ENCODE data around the gene DMRT1.
"Not testable (repeated sequence)": the region's sequence is repeated elsewhere in the genome, so short reads cannot be mapped to it uniquely, and the experiment has no call there.

DMRT1 gene

DNA sequence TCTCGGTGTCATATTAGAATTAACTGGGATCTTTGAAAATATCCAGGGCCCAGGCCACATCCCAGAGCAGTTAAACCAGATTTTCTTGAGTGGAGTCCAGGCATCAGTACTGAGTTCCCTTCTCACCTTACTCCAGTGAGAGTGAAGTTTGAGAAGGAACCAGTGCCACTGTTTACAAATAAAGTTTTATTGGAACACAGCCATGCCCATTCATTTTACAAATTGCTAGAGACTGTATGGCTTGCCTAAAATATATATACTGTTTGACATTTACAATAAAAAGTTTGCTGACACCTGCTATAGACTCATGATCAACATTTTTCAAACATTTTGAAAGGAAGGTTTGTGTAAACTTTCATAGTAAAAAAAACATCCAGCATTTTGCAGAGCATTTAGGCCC is 71.3 kb downstream of the DMRT1 start:
- no peaks in the 10 kb centered on the region for H3K4me1 ChIP-seq
- H3K4me3 ChIP-seq: no peak overlapping the region
- no peak overlapping the region for H3K4me2 ChIP-seq
- no peak overlapping the region for H3K9ac ChIP-seq
- H3K27ac ChIP-seq: no peak overlapping the region
- no peaks in the 10 kb centered on the region for H4K20me1 ChIP-seq
- H3K27me3 ChIP-seq: no peaks in the 10 kb centered on the region
- TF ChIP-seq Cebpa-rat (IDR thresholded peaks at IDR 0.05): no peak
- no peaks in the 10 kb centered on the region for H3K9me3 ChIP-seq
- no peaks in the 10 kb centered on the region for H3K36me3 ChIP-seq

GRCh38 chr9:913526-913925 is 72.0 kb downstream of the DMRT1 start:
- not testable (repeated sequence) for H3K9ac ChIP-seq, H3K27me3 ChIP-seq, H3K36me3 ChIP-seq, H4K20me1 ChIP-seq, H3K4me2 ChIP-seq, H3K4me1 ChIP-seq, H3K9me3 ChIP-seq, H3K27ac ChIP-seq, H3K4me3 ChIP-seq

DNA sequence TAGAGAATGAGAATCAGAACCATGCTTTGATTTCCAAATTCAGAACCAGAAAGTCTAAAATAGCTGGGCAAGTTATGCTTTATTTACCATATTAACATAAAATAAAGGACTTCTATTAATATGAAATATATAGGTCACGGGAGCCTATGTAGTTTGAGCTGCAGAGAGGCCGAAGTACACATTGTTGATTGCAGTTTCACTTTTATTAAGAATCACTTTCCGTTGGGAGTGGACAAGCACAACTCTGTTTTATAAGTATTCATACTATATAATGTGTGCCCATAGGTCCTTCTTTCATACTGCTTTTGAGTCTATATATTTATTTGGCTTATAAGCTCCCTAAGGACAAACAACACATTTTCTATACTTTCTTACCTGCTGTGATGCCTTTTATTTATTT is 76.2 kb downstream of the DMRT1 start:
- no peak overlapping the region for H3K4me3 ChIP-seq
- no peak for TF ChIP-seq Cebpa-rat (IDR thresholded peaks at IDR 0.05)
- no peak overlapping the region for H3K9ac ChIP-seq
- H3K27ac ChIP-seq: no peak overlapping the region
- no peaks in the 10 kb centered on the region for H3K27me3 ChIP-seq
- no peaks in the 10 kb centered on the region for H3K36me3 ChIP-seq
- no peaks in the 10 kb centered on the region for H4K20me1 ChIP-seq
- H3K4me2 ChIP-seq: no peak overlapping the region
- no peaks in the 10 kb centered on the region for H3K9me3 ChIP-seq
- no peaks in the 10 kb centered on the region for H3K4me1 ChIP-seq

DNA sequence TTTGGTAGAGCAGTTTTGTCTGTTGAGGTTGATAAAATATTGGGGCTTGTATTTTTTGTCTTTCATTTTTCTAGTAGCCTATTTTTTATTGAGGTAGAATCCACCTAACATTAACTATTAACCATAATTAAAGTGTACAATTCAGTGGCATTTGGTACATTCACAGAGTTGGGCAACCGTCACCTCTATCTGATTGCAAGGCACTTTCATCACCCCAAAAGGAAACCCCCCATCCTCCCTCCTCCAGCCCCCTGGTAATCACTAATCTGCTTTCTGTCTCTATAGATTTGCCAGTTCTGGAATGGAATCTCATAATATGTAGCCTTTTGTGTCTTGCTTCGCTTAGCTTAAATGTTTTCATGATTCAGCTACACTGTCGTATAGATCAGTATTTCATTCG is 79.4 kb downstream of the DMRT1 start:
- TF ChIP-seq Cebpa-rat (IDR thresholded peaks at IDR 0.05): no peak
- Histone ChIP-seq H3K4me3 (no peak overlapping the region), H3K36me3 (no peaks in the 10 kb centered on the region)

GRCh38 chr9:922171-922570 is 80.7 kb downstream of the DMRT1 start:
- Histone ChIP-seq H3K4me3 (no peak overlapping the region), H3K9ac (no peak overlapping the region), H4K20me1 (no peaks in the 10 kb centered on the region), H3K27me3 (no peaks in the 10 kb centered on the region), H3K4me1 (no peaks in the 10 kb centered on the region), H3K9me3 (no peaks in the 10 kb centered on the region), H3K27ac (no peak overlapping the region), H3K4me2 (no peak overlapping the region), H3K36me3 (no peaks in the 10 kb centered on the region)
- TF ChIP-seq Cebpa-rat (IDR thresholded peaks at IDR 0.05): no peak

More for the DNA sequence above, 79.4 kb downstream of the DMRT1 start:
- no peaks in the 10 kb centered on the region for H4K20me1 ChIP-seq
- no peak overlapping the region for H3K4me2 ChIP-seq
- H3K9ac ChIP-seq: no peak overlapping the region
- no peak overlapping the region for H3K27ac ChIP-seq
- no peaks in the 10 kb centered on the region for H3K27me3 ChIP-seq
- H3K4me1 ChIP-seq: no peaks in the 10 kb centered on the region
- no peaks in the 10 kb centered on the region for H3K9me3 ChIP-seq

DNA sequence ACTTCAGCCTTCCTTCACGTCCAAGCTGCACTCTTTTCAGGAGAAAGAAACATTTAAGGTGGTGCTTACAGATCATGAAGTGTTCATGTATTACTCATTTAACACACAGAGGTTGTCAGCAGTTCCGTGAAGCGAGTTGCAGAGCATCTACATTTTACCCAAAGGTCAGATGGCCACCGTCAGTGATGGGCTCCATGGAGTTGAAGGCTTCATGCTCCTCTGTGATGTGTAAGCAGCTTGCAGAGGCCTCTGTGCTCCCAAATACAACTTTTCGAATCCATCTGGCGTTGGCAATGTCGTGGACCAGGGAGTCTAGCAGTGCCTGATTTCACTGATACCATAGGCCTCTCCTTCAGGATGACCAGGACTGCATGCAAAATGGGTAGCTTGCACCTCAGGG is 81.2 kb downstream of the DMRT1 start:
- Histone ChIP-seq H3K4me2 (no peak overlapping the region), H3K9me3 (no peaks in the 10 kb centered on the region), H3K9ac (no peak overlapping the region), H3K27ac (no peak overlapping the region), H3K36me3 (no peaks in the 10 kb centered on the region), H4K20me1 (no peaks in the 10 kb centered on the region), H3K4me3 (no peak overlapping the region), H3K27me3 (no peaks in the 10 kb centered on the region), H3K4me1 (no peaks in the 10 kb centered on the region)
- no peak for TF ChIP-seq Cebpa-rat (IDR thresholded peaks at IDR 0.05)

- no peak for TF ChIP-seq Cebpa-rat (IDR thresholded peaks at IDR 0.05)
- H3K27me3 ChIP-seq: no peaks in the 10 kb centered on the region
- H3K4me1 ChIP-seq: no peaks in the 10 kb centered on the region
- H3K4me3 ChIP-seq: no peak overlapping the region
- no peak overlapping the region for H3K9ac ChIP-seq
- H3K9me3 ChIP-seq: no peaks in the 10 kb centered on the region
- no peak overlapping the region for H3K27ac ChIP-seq
- H4K20me1 ChIP-seq: no peaks in the 10 kb centered on the region
- no peaks in the 10 kb centered on the region for H3K36me3 ChIP-seq
- no peak overlapping the region for H3K4me2 ChIP-seq
Observed at GRCh38 chr9:926976-927375, 85.5 kb downstream of the DMRT1 start.

DNA sequence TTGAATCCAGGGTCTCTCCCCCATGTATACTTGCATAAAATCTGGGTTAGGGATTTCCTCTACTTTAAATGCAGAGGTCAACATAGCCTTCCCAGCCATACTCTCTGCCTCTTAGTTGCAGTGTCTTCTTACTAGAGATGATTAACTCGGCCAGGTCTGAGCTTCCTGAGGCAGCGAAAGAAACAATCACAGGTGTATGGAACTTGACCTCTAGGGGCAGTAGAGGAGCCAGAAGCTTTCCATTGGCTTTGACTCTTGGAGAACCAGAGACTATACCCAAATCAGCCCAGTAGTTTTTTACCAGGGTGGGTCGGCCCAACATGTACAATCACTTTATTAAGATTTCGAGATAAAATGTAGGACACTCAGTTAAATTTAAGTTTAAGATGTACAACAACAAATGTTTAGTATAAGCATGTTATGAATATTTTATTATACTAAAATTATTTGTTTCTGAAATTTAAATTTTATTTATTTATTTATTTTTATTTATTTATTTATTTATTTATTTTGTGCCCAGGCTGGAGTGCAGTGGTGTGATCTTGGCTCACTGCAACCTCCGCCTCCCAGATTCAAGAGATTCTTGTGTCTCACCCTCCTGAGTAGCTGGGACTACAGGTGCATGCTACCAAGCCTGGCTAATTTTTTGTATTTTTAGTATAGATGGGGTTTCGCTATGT is 87.0 kb downstream of the DMRT1 start:
- no peaks in the 10 kb centered on the region for H4K20me1 ChIP-seq
- no peaks in the 10 kb centered on the region for H3K4me1 ChIP-seq
- no peak overlapping the region for H3K4me3 ChIP-seq
- no peaks in the 10 kb centered on the region for H3K36me3 ChIP-seq
- H3K9ac ChIP-seq: no peak overlapping the region
- no peak for TF ChIP-seq Cebpa-rat (IDR thresholded peaks at IDR 0.05)
- no peaks in the 10 kb centered on the region for H3K27me3 ChIP-seq
- no peak overlapping the region for H3K4me2 ChIP-seq
- no peaks in the 10 kb centered on the region for H3K9me3 ChIP-seq
- H3K27ac ChIP-seq: no peak overlapping the region

GRCh38 chr9:929719-930118 is 88.2 kb downstream of the DMRT1 start:
- Histone ChIP-seq H3K9me3 (no peaks in the 10 kb centered on the region), H3K4me3 (no peak overlapping the region), H3K4me1 (no peaks in the 10 kb centered on the region), H3K27me3 (no peaks in the 10 kb centered on the region), H3K4me2 (no peak overlapping the region), H3K9ac (no peak overlapping the region), H4K20me1 (no peaks in the 10 kb centered on the region), H3K27ac (no peak overlapping the region), H3K36me3 (no peaks in the 10 kb centered on the region)
- no peak for TF ChIP-seq Cebpa-rat (IDR thresholded peaks at IDR 0.05)

DNA sequence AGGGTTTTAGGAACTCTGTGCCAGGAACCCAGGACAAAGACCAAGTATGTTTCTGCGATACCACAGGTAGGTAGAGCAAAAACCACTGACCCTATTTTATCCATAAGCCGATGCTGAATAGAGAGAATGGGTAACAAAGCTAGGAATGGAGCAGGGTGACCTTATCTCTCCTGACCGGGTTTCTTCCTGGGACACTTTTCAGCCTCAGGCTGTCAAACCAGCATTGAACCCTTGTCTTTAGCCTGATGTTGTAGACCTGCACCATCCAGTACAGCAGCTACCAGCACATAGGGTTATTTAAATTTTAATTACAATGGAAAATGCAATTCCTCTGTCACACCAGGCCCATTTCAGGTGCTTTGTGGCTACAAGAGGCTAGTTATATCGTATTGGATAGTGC is 91.9 kb downstream of the DMRT1 start:
- Histone ChIP-seq H3K4me3 (no peak overlapping the region), H4K20me1 (no peaks in the 10 kb centered on the region), H3K27ac (no peak overlapping the region), H3K4me1 (no peaks in the 10 kb centered on the region), H3K27me3 (no peaks in the 10 kb centered on the region), H3K9me3 (no peaks in the 10 kb centered on the region), H3K4me2 (no peak overlapping the region), H3K9ac (no peak overlapping the region), H3K36me3 (no peaks in the 10 kb centered on the region)
- no peak for TF ChIP-seq Cebpa-rat (IDR thresholded peaks at IDR 0.05)

- Histone ChIP-seq H3K27me3 (no peaks in the 10 kb centered on the region), H4K20me1 (no peaks in the 10 kb centered on the region), H3K4me3 (no peak overlapping the region), H3K36me3 (no peaks in the 10 kb centered on the region), H3K9me3 (peaks cover 19% of the 10 kb centered on the region), H3K4me2 (no peak overlapping the region), H3K4me1 (no peaks in the 10 kb centered on the region), H3K27ac (no peak overlapping the region), H3K9ac (no peak overlapping the region)
- TF ChIP-seq Cebpa-rat (IDR thresholded peaks at IDR 0.05): no peak
Observed at GRCh38 chr9:935348-935965, 94.0 kb downstream of the DMRT1 start.

Measured in BLaER1 (cell line).